Stimulated activated CD8-positive, alpha-beta memory T cell treated with anti-CD3 and anti-CD28 coated beads, Interleukin-7, amount 100 ng/mL, for 4 hours (primary cell): ENCODE results near the gene ULK2.

ENCODE experiments used
- DNase-seq, 2 donors: peaks; one replicate each; pipeline ENCODE4 v3.0.0-alpha.2; 2020; ENCODE audit warnings: low read depth in 2 of 2

Gene ULK2

GRCh38 chr17:19747159-19747719, 120.5 kb downstream of the ULK2 start:
- DNase-seq, result no peak

- no peak for DNase-seq
These were observed 121.2 kb downstream of the ULK2 start for GRCh38 chr17:19746517-19746916.

- peak; percentile 58 to 67 for DNase-seq
These were observed 122.6 kb downstream of the ULK2 start for GRCh38 chr17:19744922-19745757.

- DNase-seq, result no peak
These were observed 123.2 kb downstream of the ULK2 start for GRCh38 chr17:19744492-19744891.

- DNase-seq, result no peak
These were observed 124.3 kb downstream of the ULK2 start for GRCh38 chr17:19743101-19744100.

- DNase-seq, result no peak
These were observed 125.2 kb downstream of the ULK2 start for GRCh38 chr17:19742495-19742894.

GRCh38 chr17:19741832-19742457, 125.8 kb downstream of the ULK2 start:
- DNase-seq, result no peak

GRCh38 chr17:19740933-19741332, 126.8 kb downstream of the ULK2 start:
- no peak for DNase-seq

- DNase-seq, result no peak
These were observed 128.2 kb downstream of the ULK2 start for GRCh38 chr17:19739241-19740201.

- no peak for DNase-seq
These were observed 129.0 kb downstream of the ULK2 start for GRCh38 chr17:19738757-19739156.

- no peak for DNase-seq
These were observed 129.7 kb downstream of the ULK2 start for GRCh38 chr17:19738073-19738449.

GRCh38 chr17:19737305-19738072, 130.2 kb downstream of the ULK2 start:
- no peak for DNase-seq

GRCh38 chr17:19736071-19736470, 131.7 kb downstream of the ULK2 start:
- DNase-seq, result no peak

GRCh38 chr17:19733953-19734526, 133.7 kb downstream of the ULK2 start:
- no peak for DNase-seq

- no peak for DNase-seq
These were observed 136.1 kb downstream of the ULK2 start for GRCh38 chr17:19731626-19732025.

- DNase-seq, result no peak
These were observed 136.9 kb downstream of the ULK2 start for GRCh38 chr17:19730843-19731242.

- DNase-seq, result no peak
These were observed 137.8 kb downstream of the ULK2 start for GRCh38 chr17:19729900-19730299.

- no peak for DNase-seq
These were observed 139.6 kb downstream of the ULK2 start for GRCh38 chr17:19728084-19728495.

GRCh38 chr17:19727501-19728078, 140.1 kb downstream of the ULK2 start:
- no peak for DNase-seq
